WI38 (cell line): ENCODE measurements around the gene DCP2.

Experiments
- H3K4me3 ChIP-seq: 2 replicates; pipeline ENCODE4 v1.5.1; 2011; ENCODE audit warnings: low read depth, mild to moderate bottlenecking, control low read depth, low read length
- TF ChIP-seq, protein P1 (sequence below): IDR thresholded peaks from 2 replicates; pipeline ENCODE4 v1.5.1; 2012; ENCODE audit warnings: low read depth, mild to moderate bottlenecking, control low read depth, low read length

The DCP2 gene

DNA sequence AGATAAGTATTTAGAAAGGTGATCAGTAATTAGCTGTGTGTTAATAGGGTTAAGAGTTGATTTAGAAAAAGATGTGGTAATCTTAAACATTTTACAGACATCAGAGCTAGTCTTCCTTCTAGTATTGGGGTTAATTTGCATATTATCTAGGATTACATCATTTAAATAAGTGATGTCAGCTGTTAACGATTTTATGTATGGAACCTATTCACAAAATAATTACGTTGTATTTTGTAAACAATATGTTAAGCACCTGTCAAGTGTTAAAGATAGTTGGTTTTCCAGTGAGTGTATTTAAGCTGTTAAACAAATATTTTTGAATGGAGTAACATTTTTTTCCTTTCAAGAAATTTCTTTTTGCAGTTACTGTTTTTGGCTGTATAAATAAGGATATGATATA lies 2.2 kb downstream of the DCP2 start:
- H3K4me3 ChIP-seq = no peak overlapping the region; the same call in 1 of the 2 replicates
- TF ChIP-seq, protein P1, sequence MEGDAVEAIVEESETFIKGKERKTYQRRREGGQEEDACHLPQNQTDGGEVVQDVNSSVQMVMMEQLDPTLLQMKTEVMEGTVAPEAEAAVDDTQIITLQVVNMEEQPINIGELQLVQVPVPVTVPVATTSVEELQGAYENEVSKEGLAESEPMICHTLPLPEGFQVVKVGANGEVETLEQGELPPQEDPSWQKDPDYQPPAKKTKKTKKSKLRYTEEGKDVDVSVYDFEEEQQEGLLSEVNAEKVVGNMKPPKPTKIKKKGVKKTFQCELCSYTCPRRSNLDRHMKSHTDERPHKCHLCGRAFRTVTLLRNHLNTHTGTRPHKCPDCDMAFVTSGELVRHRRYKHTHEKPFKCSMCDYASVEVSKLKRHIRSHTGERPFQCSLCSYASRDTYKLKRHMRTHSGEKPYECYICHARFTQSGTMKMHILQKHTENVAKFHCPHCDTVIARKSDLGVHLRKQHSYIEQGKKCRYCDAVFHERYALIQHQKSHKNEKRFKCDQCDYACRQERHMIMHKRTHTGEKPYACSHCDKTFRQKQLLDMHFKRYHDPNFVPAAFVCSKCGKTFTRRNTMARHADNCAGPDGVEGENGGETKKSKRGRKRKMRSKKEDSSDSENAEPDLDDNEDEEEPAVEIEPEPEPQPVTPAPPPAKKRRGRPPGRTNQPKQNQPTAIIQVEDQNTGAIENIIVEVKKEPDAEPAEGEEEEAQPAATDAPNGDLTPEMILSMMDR = no peak

DNA sequence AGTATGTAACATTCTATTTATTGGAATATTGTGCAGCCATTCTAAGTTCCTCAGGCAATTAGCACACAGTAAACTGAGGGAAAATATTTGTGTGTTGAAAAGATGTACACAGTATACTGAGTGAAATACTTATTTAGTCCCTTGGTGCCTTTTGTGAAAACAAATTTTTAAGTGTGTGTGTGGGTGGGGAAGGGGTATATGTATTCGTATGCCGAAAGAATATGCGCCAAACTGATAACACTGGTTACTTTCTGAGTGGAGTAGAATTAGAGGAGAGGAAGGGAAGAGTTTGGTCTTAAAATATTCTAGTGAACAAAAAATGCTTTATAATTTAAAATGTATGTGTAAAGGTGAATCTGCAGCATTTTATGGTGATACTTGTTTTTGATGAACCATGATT lies 3.1 kb downstream of the DCP2 start:
- H3K4me3 ChIP-seq = no peak overlapping the region; the same call in 1 of the 2 replicates
- TF ChIP-seq, protein P1 = no peak

DNA sequence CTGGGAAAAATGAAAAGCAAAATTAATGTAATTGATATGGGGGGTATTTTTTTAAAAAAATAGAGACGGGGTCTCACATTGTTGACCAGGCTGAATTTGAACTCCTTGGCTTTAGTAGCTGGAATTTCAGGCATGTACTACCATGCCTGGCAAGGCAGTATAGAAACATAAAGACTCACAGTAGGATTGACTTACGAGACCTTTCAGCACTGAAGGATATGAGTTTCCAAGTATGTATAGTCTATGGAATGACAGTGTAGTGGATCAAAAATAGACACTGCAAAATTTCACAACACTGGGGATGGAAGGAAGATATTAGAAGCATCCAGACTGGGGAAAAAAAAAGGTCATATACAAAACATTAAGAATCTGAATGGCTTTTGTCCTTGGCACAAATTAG lies 6.8 kb downstream of the DCP2 start:
- TF ChIP-seq, protein P1 = no peak
- no peak overlapping the region for H3K4me3 ChIP-seq

DNA sequence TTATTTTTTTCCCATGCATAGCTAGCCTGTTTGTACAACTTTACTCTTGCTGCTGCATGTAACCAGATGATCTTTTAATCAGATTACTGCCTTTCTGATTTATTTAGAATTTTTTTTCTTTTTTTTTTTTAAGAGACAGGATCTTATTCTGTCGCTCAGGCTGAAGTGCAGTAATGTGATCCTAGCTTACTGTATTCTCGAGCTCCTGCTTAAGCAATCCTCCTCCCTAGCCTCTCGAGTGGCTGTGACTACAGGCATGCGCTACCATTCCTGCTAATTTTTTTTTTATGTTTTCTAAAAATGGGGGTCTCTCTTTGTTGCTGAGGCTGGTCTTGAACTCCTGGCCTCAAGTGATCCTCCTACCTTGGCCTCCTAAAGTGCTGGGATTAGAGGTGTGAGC lies 9.6 kb downstream of the DCP2 start:
- no peak overlapping the region for H3K4me3 ChIP-seq
- TF ChIP-seq, protein P1 = no peak

DNA sequence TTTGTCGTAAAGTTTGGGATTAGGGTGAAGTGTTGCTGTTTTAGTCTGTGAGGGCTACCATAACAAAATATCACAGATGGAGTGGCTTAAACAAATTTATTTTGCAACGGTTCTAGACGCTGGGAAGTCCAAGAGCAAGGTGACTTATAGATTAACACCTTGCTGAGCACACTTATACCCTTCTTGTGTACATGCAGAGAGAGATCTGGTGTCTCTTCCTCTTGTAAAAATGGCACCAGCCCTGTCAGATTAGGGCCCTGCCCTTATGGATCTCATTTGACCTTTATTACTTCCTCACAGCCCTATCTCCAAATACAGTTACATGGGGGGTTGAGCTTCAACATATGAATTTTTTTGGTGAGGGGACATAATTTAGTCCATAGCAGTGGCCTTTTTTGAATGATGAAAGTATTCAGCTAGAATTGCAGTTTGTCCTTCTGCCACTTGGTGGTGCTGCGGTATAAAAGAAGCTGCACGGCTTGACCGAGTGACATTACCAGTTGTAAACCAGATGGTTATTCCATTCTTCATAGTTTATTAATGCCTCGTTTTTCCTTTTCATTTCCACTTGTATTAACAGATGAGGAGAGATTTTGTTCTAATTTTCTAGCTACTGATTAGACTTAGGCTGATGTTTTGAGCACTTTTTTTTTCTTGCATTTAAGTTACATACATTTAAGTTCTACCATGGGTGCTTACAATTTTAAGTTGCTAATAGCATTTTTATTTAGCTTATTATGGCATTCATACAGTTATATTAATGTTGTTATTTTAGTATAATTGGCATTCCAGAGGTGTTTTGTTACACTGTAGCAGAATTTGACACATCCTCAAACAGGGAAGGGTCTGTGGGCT lies 19.4 kb downstream of the DCP2 start:
- TF ChIP-seq, protein P1 = peak; percentile 77
- H3K4me3 ChIP-seq = no peak overlapping the region

DNA sequence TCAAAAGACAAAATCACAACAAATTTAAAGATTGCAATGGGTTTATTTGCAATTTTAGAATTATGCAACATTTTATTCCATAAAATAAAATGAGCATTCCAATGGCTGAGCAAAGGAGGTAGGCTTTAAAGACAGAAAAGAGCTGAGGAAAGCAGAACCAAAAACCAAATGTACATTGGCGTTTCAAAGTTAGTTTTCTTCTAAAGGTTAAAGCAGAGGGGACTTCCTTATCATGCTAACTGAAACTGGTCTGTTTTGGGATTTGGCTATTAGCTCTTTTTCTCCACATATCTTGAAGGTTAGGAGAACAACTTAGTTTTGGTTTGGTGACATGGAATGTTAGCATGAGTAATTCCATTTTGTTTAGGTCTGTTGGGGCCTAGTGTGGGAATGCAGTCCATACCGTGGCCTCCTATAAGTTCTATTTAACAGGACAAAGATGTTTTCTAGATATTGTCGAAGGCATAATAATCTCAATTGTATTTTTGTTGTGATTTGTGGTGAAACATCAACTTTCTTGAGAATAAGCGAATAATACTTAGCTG lies 20.3 kb downstream of the DCP2 start:
- no peak overlapping the region for H3K4me3 ChIP-seq
- TF ChIP-seq, protein P1 = no peak

DNA sequence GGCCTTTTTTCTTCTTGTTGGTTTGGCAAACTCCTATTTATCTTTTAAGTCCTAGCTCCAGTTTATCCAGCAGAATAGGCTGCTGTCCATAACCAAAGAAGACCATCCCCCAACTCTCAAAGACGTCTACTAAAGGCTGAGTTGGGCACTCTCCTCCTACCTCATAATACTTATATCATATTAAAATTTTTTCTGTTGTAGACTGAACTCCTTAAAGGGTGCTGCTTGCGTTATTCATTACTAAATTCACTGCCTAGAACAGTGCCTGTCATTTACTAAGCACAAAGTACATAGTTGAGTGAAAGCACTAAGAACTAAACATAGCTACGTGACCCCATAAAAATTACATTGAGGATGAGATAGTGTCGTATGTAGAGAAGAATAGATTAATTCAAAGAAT lies 21.7 kb downstream of the DCP2 start:
- TF ChIP-seq, protein P1 = no peak
- no peak overlapping the region for H3K4me3 ChIP-seq
